ENCODE results near the gene NCOR1.
"Not testable (repeated sequence)": the region's sequence is repeated elsewhere in the genome, so short reads cannot be mapped to it uniquely, and the experiment has no call there.

- TF ChIP-seq SAFB2 (CRISPR knock-in tag; IDR thresholded peaks at IDR 0.05; ENCODE audit: borderline replicate concordance, low read depth); ATF2 (CRISPR knock-in tag; IDR thresholded peaks at IDR 0.05); ZBTB10 (CRISPR knock-in tag; IDR thresholded peaks at IDR 0.05; ENCODE audit: borderline replicate concordance); ASH2L (IDR thresholded peaks at IDR 0.05; ENCODE audit: insufficient read length, low read depth, low read length); SMAD1 (CRISPR knock-in tag; IDR thresholded peaks at IDR 0.05; ENCODE audit: borderline replicate concordance, low read depth); POLR2A (IDR thresholded peaks at IDR 0.05; ENCODE audit: insufficient read depth in 1 of 2, low read depth in 2 of 2, low read length in 2 of 2); XRCC5 (optimal IDR thresholded peaks at IDR 0.05; ENCODE audit: low read length); POLR2AphosphoS5 (IDR thresholded peaks at IDR 0.05; ENCODE audit: low read depth, low read length); MXI1 (IDR thresholded peaks at IDR 0.05; ENCODE audit: borderline replicate concordance, low read depth, low read length); HOXA3 (CRISPR knock-in tag; IDR thresholded peaks at IDR 0.05); ZBTB21 (CRISPR knock-in tag; IDR thresholded peaks at IDR 0.05): not testable (repeated sequence)
- TF ChIP-seq, protein P1, sequence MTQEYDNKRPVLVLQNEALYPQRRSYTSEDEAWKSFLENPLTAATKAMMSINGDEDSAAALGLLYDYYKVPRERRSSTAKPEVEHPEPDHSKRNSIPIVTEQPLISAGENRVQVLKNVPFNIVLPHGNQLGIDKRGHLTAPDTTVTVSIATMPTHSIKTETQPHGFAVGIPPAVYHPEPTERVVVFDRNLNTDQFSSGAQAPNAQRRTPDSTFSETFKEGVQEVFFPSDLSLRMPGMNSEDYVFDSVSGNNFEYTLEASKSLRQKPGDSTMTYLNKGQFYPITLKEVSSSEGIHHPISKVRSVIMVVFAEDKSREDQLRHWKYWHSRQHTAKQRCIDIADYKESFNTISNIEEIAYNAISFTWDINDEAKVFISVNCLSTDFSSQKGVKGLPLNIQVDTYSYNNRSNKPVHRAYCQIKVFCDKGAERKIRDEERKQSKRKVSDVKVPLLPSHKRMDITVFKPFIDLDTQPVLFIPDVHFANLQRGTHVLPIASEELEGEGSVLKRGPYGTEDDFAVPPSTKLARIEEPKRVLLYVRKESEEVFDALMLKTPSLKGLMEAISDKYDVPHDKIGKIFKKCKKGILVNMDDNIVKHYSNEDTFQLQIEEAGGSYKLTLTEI (CRISPR knock-in tag; conservative IDR thresholded peaks at IDR 0.05), result not testable (repeated sequence)
- TF ChIP-seq, protein P2, sequence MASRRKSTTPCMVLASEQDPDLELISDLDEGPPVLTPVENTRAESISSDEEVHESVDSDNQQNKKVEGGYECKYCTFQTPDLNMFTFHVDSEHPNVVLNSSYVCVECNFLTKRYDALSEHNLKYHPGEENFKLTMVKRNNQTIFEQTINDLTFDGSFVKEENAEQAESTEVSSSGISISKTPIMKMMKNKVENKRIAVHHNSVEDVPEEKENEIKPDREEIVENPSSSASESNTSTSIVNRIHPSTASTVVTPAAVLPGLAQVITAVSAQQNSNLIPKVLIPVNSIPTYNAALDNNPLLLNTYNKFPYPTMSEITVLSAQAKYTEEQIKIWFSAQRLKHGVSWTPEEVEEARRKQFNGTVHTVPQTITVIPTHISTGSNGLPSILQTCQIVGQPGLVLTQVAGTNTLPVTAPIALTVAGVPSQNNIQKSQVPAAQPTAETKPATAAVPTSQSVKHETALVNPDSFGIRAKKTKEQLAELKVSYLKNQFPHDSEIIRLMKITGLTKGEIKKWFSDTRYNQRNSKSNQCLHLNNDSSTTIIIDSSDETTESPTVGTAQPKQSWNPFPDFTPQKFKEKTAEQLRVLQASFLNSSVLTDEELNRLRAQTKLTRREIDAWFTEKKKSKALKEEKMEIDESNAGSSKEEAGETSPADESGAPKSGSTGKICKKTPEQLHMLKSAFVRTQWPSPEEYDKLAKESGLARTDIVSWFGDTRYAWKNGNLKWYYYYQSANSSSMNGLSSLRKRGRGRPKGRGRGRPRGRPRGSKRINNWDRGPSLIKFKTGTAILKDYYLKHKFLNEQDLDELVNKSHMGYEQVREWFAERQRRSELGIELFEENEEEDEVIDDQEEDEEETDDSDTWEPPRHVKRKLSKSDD (CRISPR knock-in tag; IDR thresholded peaks at IDR 0.05; ENCODE audit: low read depth), result not testable (repeated sequence)
These were observed 69.9 kb downstream of the NCOR1 start for GRCh38 chr17:16145319-16145890.
